Measurements from ENCODE around the gene G6PC1. TPM values are rescaled to one million over a fixed set of nuclear protein-coding genes. Genes with fewer than 3 reads are reported as not detected.
"Not testable (repeated sequence)": the region's sequence is repeated elsewhere in the genome, so short reads cannot be mapped to it uniquely, and the experiment has no call there.

The G6PC1 gene
- total RNA-seq, 2 donors from 2014 or later = not detected

DNA sequence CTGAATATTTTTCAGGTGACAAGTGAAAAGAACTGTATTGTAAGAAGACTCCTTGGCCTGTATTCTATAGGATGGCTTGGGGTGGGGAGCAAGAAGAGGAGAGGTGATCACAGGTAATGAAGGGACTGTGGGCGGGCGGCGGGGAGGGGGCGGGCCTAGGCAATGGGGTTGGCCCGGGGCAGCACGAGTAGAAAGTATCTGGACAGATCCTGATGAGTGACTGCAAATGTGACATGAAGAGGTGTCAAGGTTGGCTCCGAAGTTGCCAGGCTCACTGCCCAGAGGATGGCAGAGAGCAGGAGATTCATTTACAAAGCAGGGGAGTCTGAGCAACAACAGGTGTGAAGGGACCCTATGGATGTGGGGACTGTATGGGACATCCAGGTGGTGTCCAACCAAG is 10.8 kb upstream of the G6PC1 start:
- Mint-ChIP-seq H3K27ac (no peak overlapping the region), H3K9me3 (no peaks in the 10 kb centered on the region), H3K36me3 (no peaks in the 10 kb centered on the region)
- no peak for ATAC-seq
- no peak for DNase-seq (ENCODE audit: low spot score in 2 of 2)

DNA sequence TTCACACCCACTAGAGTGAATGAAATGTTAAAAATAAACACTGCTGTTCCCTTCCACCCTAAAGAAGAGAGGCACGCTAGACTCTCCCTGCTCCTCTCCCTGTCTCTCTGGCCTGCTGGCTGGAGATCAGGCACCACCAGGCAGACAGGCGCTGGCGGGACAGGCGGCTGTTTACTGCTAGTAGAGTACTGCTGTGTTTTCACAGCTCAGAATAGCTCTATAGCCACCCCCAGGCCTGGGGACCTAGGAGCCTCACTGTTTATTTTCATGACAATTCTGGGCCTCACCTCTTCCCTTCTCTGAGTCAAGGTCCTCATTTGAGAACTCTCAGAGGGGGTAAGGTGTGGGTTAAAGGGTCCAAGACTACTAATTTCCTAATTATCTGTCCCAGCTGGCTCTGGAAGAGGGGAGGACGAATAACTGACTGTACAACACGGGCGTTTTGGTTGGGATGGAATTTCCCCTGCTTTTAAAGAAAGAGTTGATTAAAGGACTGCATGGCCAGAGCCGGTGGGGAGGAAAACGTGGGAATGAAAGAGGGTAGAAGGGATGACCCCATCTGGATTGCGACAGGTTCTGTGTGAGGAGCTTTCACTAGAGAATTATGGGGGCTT is 9.0 kb upstream of the G6PC1 start:
- H3K9me3 Mint-ChIP-seq = no peaks in the 10 kb centered on the region
- ATAC-seq = no peak
- no peak overlapping the region for H3K27ac Mint-ChIP-seq
- no peak for DNase-seq (ENCODE audit: low spot score in 2 of 2)
- no peaks in the 10 kb centered on the region for H3K36me3 Mint-ChIP-seq

- H3K27ac Mint-ChIP-seq = no peak overlapping the region
- H3K9me3 Mint-ChIP-seq = no peaks in the 10 kb centered on the region
- ATAC-seq = no peak
- H3K36me3 Mint-ChIP-seq = no peaks in the 10 kb centered on the region
- DNase-seq (ENCODE audit: low spot score in 2 of 2) = no peak
These were observed 7.2 kb upstream of the G6PC1 start for GRCh38 chr17:42893359-42893758.

- no peaks in the 10 kb centered on the region for H3K9me3 Mint-ChIP-seq
- DNase-seq (ENCODE audit: low spot score in 2 of 2) (no peak), ATAC-seq (no peak)
- H3K27ac Mint-ChIP-seq = no peak overlapping the region
- no peaks in the 10 kb centered on the region for H3K36me3 Mint-ChIP-seq
These were observed 6.1 kb upstream of the G6PC1 start for GRCh38 chr17:42894283-42895184.

DNA sequence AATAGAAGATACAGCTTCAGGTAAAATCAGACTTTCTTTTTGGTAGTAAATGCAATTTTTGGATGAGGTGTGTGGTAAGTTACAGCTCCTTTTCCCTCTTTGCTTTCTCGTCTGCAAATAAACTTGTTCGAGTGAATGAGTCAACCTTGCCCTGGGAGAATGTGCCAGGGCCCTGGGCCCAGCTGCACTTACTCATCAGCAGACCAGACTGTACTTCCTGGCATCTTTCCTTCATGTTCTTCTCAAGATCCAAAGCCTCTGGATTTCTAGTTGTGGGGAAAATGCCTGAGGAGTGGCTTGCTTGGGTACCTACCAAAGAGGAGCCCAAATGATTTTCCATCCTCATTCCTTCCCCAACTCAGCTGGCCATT is 5.4 kb upstream of the G6PC1 start:
- no peak for ATAC-seq
- Mint-ChIP-seq H3K27ac (no peak overlapping the region), H3K36me3 (no peaks in the 10 kb centered on the region), H3K9me3 (no peaks in the 10 kb centered on the region)
- no peak for DNase-seq (ENCODE audit: low spot score in 2 of 2)

GRCh38 chr17:42898147-42898811 is 2.3 kb upstream of the G6PC1 start:
- Mint-ChIP-seq H3K27ac (no peak overlapping the region), H3K9me3 (no peaks in the 10 kb centered on the region), H3K36me3 (no peaks in the 10 kb centered on the region)
- no peak for DNase-seq (ENCODE audit: low spot score in 2 of 2)
- ATAC-seq = no peak

DNA sequence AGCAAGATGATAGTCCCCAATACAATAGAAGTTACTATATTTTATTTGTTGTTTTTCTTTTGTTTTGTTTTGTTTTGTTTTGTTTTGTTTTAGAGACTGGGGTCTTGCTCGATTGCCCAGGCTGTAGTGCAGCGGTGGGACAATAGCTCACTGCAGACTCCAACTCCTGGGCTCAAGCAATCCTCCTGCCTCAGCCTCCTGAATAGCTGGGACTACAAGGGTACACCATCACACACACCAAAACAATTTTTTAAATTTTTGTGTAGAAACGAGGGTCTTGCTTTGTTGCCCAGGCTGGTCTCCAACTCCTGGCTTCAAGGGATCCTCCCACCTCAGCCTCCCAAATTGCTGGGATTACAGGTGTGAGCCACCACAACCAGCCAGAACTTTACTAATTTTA is 618 bp upstream of the G6PC1 start:
- not testable (repeated sequence) for H3K36me3 Mint-ChIP-seq; ATAC-seq; H3K9me3 Mint-ChIP-seq; DNase-seq (ENCODE audit: low spot score in 2 of 2); H3K27ac Mint-ChIP-seq

DNA sequence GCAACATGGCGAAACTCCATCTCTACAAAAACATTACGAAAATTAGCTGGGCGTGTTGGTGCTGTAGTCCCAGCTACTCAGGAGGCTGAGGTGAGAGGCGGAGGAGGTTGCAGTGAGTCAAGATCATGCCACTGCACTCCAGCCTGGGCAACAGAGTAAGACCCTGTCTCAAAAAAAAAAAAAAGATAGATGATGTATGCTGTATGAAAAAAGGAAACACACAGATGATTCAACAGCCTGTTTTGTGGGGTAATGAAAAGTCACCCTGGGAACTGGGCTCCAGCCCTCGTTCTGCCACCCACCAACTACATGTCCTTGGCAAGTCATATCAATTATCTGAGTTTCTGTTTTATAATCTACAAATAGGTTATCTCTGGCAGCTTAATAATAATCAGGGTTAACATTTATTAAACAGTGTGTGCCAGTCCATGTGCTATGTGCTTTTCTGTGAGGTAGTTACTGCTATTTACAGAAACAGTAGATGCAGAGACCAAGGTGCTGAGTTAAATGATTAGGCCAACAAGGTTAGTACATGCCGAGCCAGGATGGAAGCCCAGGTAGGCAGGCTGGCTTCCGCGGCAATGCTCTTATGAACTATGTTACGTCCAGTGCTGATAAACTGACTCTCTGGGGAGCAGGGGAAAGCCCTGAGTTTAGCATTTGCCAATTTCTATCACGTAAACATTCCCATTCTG is 1.1 kb downstream of the G6PC1 start:
- H3K27ac Mint-ChIP-seq = no peak overlapping the region
- DNase-seq (ENCODE audit: low spot score in 2 of 2) (no peak), ATAC-seq (no peak)
- H3K9me3 Mint-ChIP-seq = no peaks in the 10 kb centered on the region
- no peaks in the 10 kb centered on the region for H3K36me3 Mint-ChIP-seq

- DNase-seq (ENCODE audit: low spot score in 2 of 2) (no peak), ATAC-seq (no peak)
- Mint-ChIP-seq H3K9me3 (no peaks in the 10 kb centered on the region), H3K27ac (peak overlapping the region in 1 of 2 donors; percentile 26), H3K36me3 (no peaks in the 10 kb centered on the region)
These were observed 3.5 kb downstream of the G6PC1 start for GRCh38 chr17:42904110-42904469.

- ATAC-seq (no peak), DNase-seq (ENCODE audit: low spot score in 2 of 2) (no peak)
- H3K9me3 Mint-ChIP-seq = no peaks in the 10 kb centered on the region
- no peak overlapping the region for H3K27ac Mint-ChIP-seq
- no peaks in the 10 kb centered on the region for H3K36me3 Mint-ChIP-seq
These were observed 6.3 kb downstream of the G6PC1 start for GRCh38 chr17:42906772-42907446.

GRCh38 chr17:42908872-42909700 is 8.5 kb downstream of the G6PC1 start:
- Mint-ChIP-seq H3K9me3 (no peaks in the 10 kb centered on the region), H3K36me3 (no peaks in the 10 kb centered on the region), H3K27ac (no peak overlapping the region)
- DNase-seq (ENCODE audit: low spot score in 2 of 2) (no peak), ATAC-seq (no peak)

GRCh38 chr17:42913522-42913921 is 12.9 kb downstream of the G6PC1 start:
- Mint-ChIP-seq H3K9me3 (no peaks in the 10 kb centered on the region), H3K27ac (no peak overlapping the region), H3K36me3 (no peaks in the 10 kb centered on the region)
- ATAC-seq = no peak
- DNase-seq (ENCODE audit: low spot score in 2 of 2) = no peak

GRCh38 chr17:42913981-42914617 is 13.5 kb downstream of the G6PC1 start:
- Mint-ChIP-seq H3K36me3 (no peaks in the 10 kb centered on the region), H3K27ac (no peak overlapping the region), H3K9me3 (no peaks in the 10 kb centered on the region)
- DNase-seq (ENCODE audit: low spot score in 2 of 2) (no peak), ATAC-seq (no peak)

DNA sequence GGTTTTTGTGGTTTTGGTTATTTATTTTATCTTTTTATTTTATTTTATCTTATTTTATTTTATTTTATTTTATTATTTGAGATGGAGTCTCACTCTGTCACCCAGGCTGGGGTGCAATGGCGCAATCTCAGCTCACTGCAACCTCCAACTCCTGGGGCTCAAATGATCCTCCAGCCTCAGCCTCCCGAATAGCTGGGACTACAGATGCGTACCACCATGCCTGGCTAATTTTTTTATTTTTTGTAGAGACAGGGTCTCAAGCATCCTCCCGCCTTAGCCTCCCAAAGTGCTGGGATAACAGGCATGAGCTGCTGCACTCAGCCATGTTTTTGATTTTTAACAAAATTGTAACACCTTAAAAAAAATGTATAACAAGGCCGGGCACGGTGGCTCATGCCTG is 14.7 kb downstream of the G6PC1 start:
- not testable (repeated sequence) for ATAC-seq; H3K27ac Mint-ChIP-seq; H3K9me3 Mint-ChIP-seq; DNase-seq (ENCODE audit: low spot score in 2 of 2); H3K36me3 Mint-ChIP-seq

DNA sequence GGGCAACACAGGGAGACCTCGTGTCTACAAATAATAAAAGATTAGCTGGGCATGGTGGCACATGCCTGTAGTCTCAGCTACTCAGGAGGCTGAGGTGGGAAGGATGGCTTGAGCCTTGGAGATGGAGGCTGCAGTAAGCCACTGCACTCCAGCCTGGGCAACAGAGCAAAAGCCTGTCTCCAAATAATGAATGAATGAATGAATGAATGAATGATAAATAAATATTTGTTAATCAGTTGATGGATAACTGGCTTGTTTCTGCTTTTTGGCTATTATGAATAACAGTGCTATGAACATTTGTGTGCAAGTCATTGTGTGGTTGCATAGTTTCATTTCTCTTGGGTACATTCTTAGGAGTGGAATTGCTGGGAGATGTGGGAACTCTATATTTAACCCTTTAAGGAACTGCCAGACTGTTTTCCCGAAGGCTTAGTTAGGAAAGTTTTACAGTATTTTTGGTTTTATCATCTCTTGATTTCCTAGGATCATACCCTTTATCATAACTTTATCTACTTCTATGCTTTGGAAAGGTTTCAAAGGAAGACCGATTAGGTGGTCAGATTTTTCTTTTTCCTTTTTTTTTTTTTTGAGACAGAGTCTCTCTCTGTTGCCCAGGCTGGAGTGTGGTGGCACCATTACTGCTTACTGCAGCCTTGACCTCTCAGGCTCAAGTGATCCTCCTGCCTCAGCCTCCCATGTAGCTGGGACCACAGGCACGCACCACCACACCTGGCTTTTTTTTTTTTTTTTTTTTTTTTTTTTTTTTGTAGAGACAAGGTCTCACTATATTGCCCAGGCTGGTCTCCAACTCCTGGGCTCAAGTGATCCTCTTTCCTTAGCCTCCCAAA is 16.0 kb downstream of the G6PC1 start:
- H3K36me3 Mint-ChIP-seq; H3K9me3 Mint-ChIP-seq; ATAC-seq; DNase-seq (ENCODE audit: low spot score in 2 of 2); H3K27ac Mint-ChIP-seq: not testable (repeated sequence)
